Small intestine (tissue), 7 donors: ENCODE measurements around the gene MBOAT1. TPM values are rescaled to one million over a fixed set of nuclear protein-coding genes. Genes with fewer than 3 reads are reported as not detected.

Experiments used
- DNase-seq, 2 donors: peaks; one replicate each; pipeline versions ENCODE4 v3.0.0 to v3.0.0-alpha.2; 2013
- FAIRE-seq: peaks from 2 replicates; lab custom pipeline; 2012; peaks lifted over from hg19 to GRCh38; lab: Jason Lieb, UNC
- H3K27ac ChIP-seq, 3 donors: one replicate each; pipeline ENCODE4 v1.5.1; 2013; ENCODE audit warnings: low read length in 2 of 3, mild to moderate bottlenecking in 2 of 3, control low read depth in 1 of 3, inconsistent platforms in 1 of 3, low read depth in 1 of 3, moderate library complexity in 1 of 3
- H3K27me3 ChIP-seq, 3 donors: one replicate each; pipeline ENCODE4 v1.6.1; 2013; ENCODE audit warnings: low read length in 3 of 3, inconsistent platforms in 1 of 3; ENCODE audit not compliant: control insufficient read depth in 3 of 3, insufficient read depth in 3 of 3
- H3K36me3 ChIP-seq, 3 donors: one replicate each; pipeline ENCODE4 v1.6.1; 2013; ENCODE audit warnings: low read length in 3 of 3, inconsistent platforms in 1 of 3, low read depth in 1 of 3, mild to moderate bottlenecking in 1 of 3, moderate library complexity in 1 of 3; ENCODE audit not compliant: control insufficient read depth in 3 of 3, insufficient read depth in 2 of 3
- H3K4me1 ChIP-seq, 3 donors: one replicate each; pipeline ENCODE4 v1.6.1; 2013; ENCODE audit warnings: low read length in 2 of 3, inconsistent platforms in 1 of 3, low read depth in 1 of 3, mild to moderate bottlenecking in 1 of 3, moderate library complexity in 1 of 3; ENCODE audit not compliant: control insufficient read depth in 3 of 3, insufficient read depth in 2 of 3
- H3K4me3 ChIP-seq, 3 donors: one replicate each; pipeline ENCODE4 v1.5.1; 2013; ENCODE audit warnings: low read length in 3 of 3, control low read depth in 1 of 3, inconsistent platforms in 1 of 3, low read depth in 1 of 3, mild to moderate bottlenecking in 1 of 3, moderate library complexity in 1 of 3
- H3K9me3 ChIP-seq, 2 donors: one replicate each; pipeline ENCODE4 v1.6.1; 2013; ENCODE audit warnings: low read depth in 1 of 2, low read length in 1 of 2; ENCODE audit not compliant: control insufficient read depth in 2 of 2, insufficient read depth in 1 of 2
- WGBS, 3 donors: extraction: QIAGEN DNeasy Blood & Tissue Kit; methylation state at CpG; one replicate each; pipeline ENCODE4 v1.1.7; 2013; 5-methylcytosine and 5-hydroxymethylcytosine counted together
- polyA plus RNA-seq, 4 donors: library from polyadenylated mRNA; stranded (reverse) in 3 of 4; unstranded in 1 of 4; fragments of 200-250 nt in 3 of 4; fragments of 120-200 nt in 1 of 4; gene quantifications; one replicate each; pipeline versions ENCODE4 v1.2.1 to v1.2.3, GENCODE V29; 2013
- donor health status: healthy with polysubstance abuse.
- donor health status: control.
- donor health status: control.
- donor health status: Bipolar disorder and iron deficiency.
- donor health status: healthy.

MBOAT1 gene
- polyA plus RNA-seq, 4 donors, result 1.1 to 31.1 (median 6.9) TPM

DNA sequence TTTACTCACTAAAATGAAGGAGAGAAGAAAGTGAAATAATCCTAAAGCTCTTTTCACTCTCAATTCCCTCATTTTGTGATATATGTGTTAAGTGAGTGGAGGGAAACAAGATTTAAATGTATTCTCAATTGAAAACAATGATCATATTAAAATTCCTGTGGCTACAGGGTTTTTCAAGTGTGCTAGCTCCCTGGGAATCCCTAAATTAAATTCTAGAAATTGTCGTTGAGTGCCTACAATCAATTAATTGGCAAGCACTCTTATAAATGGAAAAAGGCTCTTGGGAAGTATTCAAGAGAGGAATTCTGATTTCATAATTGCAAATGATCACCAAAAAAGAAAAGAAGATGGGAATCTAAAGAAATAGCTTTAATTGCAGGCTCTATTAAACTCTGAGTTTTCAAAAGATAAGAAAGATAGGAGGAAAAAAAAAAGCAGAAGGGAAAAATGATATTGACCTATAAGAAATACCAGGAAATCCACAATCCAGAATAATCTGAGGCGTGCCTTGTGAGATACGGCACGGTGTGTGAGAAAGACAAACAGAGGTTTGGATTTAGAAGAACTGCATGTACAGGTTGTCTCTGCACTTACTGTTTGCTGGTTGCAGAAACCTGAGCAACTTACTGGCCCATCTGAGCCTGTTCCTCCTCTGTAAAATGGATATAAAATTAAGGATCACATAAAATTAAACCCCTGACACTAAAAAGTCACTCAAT is 18.3 kb upstream of the MBOAT1 start:
- Histone ChIP-seq H3K36me3 (no peaks in the 10 kb centered on the region), H3K27ac (no peak overlapping the region), H3K27me3 (no peaks in the 10 kb centered on the region), H3K9me3 (no peaks in the 10 kb centered on the region), H3K4me1 (no peaks in the 10 kb centered on the region), H3K4me3 (no peak overlapping the region)
- FAIRE-seq (no peak), DNase-seq (no peak)
- WGBS, 3 donors, result 23 to 71% (median 50%) methylated on average over 4 of the region's 4 CpGs

DNA sequence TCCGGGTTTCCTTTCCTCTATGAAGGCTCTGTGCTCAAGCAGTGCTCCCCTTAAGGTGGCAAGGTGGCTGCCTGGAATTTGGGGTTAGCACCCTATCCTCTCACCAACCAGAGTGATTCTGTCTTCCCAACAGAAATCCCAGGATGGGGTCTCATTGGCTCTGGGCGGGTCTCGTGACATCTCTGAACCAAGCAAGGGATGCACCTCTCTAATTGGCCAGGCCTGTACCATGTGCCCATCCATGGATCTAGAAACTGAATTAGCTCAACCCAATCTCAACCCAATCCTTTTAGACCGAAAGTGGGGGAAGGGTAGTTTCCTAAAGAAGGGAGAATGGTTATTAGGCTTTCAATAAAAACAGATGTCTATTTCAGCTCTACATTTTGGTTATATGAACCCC is 17.6 kb upstream of the MBOAT1 start:
- H3K27me3 ChIP-seq, result no peaks in the 10 kb centered on the region
- no peak overlapping the region for H3K27ac ChIP-seq
- FAIRE-seq, result no peak
- no peaks in the 10 kb centered on the region for H3K9me3 ChIP-seq
- no peak overlapping the region for H3K4me3 ChIP-seq
- no peaks in the 10 kb centered on the region for H3K4me1 ChIP-seq
- WGBS, 3 donors, result 94 to 97% (median 95%) methylated on average over 4 of the region's 4 CpGs
- no peaks in the 10 kb centered on the region for H3K36me3 ChIP-seq
- no peak for DNase-seq

DNA sequence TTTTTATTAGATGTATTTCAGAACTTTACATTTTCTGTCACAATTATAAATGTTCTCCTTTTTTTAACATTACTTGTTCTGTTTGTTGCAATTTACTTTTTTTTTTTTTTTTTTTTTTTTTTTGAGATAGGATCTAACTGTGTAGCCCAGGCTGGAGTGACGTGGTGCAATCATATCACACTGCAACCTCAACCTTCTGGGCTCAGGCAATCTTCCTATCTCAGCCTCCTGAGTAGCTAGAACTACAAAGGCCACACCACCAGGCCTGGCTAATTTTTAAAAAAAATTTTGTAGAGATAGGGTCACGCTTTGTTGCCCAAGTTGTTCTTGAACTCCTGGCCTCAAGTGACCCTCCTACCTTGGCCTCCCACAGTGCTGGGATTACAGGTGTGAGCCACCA is 15.1 kb upstream of the MBOAT1 start:
- Histone ChIP-seq H3K9me3 (no peaks in the 10 kb centered on the region), H3K4me1 (no peaks in the 10 kb centered on the region), H3K36me3 (no peaks in the 10 kb centered on the region), H3K4me3 (no peak overlapping the region), H3K27me3 (no peaks in the 10 kb centered on the region), H3K27ac (no peak overlapping the region)
- FAIRE-seq, result no peak
- DNase-seq, result no peak
- WGBS, 3 donors, result 81 to 90% (median 89%) methylated on average over 2 of the region's 2 CpGs

DNA sequence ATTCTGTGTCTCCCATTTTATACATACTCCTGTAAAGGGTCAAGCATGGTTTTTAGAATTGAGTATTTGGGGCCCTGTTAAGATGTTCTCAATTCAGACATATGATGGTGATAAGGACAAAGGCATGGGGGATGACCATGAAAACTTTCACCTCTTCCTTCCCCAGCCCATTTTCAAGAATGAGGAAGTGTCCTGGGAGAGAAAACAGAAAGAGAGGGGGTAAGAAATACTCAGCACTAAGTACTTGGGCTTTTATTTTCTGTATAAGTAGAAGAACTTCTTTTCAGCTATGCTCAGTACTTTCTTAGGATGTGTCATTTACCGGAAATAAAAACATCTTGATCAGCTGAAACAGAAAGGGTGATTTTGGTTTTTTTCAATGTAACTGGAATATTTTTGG is 10.9 kb upstream of the MBOAT1 start:
- no peak overlapping the region for H3K4me3 ChIP-seq
- H3K27me3 ChIP-seq, result no peaks in the 10 kb centered on the region
- FAIRE-seq (no peak), DNase-seq (no peak)
- peaks cover 0 to 11% (median 0%) of the 10 kb centered on the region in 3 donors for H3K4me1 ChIP-seq
- H3K9me3 ChIP-seq, result no peaks in the 10 kb centered on the region
- H3K27ac ChIP-seq, result no peak overlapping the region
- WGBS, 3 donors, result 91 to 98% (median 93%) methylated on average over 1 of the region's 1 CpG
- H3K36me3 ChIP-seq, result no peaks in the 10 kb centered on the region

DNA sequence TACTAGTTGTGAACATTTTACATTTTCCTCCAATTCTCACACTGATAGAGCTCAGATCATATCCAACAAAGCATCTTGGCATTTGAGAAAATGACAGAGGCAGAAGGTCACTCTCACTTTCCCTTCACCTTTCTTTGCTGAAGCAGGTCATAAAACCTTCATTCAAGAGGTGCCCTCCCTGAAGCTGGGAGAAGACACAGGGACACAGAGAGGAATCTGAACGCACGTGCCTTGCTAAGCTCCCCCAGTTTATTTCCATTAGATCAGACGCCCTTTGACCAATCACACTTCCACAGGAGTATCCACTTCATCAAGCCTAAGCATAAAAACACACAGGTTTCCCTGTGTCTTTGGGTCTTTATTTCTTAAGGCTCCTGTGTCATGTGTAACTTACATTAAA is 9.2 kb upstream of the MBOAT1 start:
- peaks cover 0 to 19% (median 0%) of the 10 kb centered on the region in 3 donors for H3K4me1 ChIP-seq
- DNase-seq (peak; percentile 59 to 77), FAIRE-seq (no peak)
- H3K9me3 ChIP-seq, result no peaks in the 10 kb centered on the region
- no peaks in the 10 kb centered on the region for H3K36me3 ChIP-seq
- 20 to 53% (median 41%) methylated on average over 3 of the region's 3 CpGs for WGBS, 3 donors
- peak overlapping the region in 1 of 3 donors; percentile 51 for H3K27ac ChIP-seq
- no peak overlapping the region for H3K4me3 ChIP-seq
- no peaks in the 10 kb centered on the region for H3K27me3 ChIP-seq

DNA sequence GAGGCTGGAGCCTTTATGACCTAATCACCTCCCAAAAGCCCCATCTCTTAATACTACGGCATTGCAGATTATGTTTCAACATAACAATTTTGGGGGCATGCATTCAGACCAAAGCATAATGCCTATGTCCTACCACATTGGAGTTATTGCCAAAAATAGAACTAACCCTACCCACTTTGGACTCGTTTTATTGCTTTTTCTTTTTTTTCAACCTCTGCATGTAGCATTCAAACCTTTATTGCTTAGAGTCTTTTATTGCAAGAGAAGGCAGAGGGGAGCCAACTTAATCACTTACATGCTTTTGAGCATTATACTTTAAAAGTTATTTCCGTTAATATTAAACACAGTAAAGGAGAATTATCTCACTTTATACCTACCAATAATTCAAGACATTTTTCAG is 8.1 kb upstream of the MBOAT1 start:
- DNase-seq (no peak), FAIRE-seq (no peak)
- Histone ChIP-seq H3K4me3 (no peak overlapping the region), H3K36me3 (no peaks in the 10 kb centered on the region), H3K27me3 (no peaks in the 10 kb centered on the region), H3K9me3 (no peaks in the 10 kb centered on the region), H3K27ac (no peak overlapping the region), H3K4me1 (peaks cover 0 to 19% (median 0%) of the 10 kb centered on the region in 3 donors)
- 15 to 59% (median 37%) methylated on average over 3 of the region's 3 CpGs for WGBS, 3 donors

DNA sequence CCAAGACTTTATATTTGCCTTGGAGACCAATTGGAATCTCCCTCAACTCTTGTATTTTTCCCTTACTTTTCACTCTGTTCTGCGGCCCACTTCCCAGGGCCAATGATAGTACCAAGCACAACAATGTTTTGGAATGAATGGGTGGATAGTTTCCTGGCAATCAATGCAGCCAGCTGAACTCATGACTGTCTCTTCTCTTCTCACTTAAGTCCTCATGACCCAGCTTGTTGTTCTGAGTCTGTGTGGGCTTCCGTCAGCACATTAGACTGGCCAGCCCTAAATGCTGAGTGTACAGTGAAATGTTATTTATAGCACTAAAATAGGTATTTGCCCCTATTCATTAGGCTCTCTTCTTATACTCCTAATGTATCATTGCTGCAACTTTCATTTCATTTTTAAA is 5.6 kb upstream of the MBOAT1 start:
- no peaks in the 10 kb centered on the region for H3K9me3 ChIP-seq
- FAIRE-seq (no peak), DNase-seq (no peak)
- H3K27ac ChIP-seq, result peak overlapping the region in 1 of 3 donors; percentile 34
- H3K4me3 ChIP-seq, result no peak overlapping the region
- peaks cover 0 to 28% (median 4%) of the 10 kb centered on the region in 3 donors for H3K4me1 ChIP-seq
- 86 to 96% (median 93%) methylated on average over 2 of the region's 2 CpGs for WGBS, 3 donors
- H3K36me3 ChIP-seq, result no peaks in the 10 kb centered on the region
- H3K27me3 ChIP-seq, result no peaks in the 10 kb centered on the region

DNA sequence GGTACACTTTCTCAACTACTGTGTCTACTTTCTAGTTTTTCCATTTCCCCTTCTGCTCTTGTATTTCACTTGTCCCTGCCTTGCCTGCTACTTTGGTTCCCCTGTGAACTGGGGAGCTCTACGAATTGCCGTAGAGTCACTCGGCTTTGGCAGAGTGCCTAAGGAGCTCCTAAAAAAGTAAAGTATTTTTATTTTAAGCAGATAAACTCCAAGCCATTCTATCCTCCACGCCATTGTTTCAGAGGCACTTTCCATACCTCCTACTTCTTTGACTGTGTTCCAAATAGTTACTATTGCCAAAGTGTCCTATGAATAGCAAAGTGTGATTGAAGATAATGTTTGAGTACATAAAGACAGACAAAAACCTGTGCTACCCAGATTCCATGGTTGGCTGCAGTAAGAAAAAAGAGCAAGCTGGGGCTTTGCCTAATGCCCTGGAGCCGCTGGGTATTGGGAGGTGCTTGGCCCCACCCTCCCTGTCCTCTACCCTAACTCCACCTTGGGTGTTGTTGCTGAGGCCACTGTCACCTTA is 5.1 kb upstream of the MBOAT1 start:
- 49 to 60% (median 58%) methylated on average over 5 of the region's 5 CpGs for WGBS, 3 donors
- Histone ChIP-seq H3K9me3 (no peaks in the 10 kb centered on the region), H3K36me3 (no peaks in the 10 kb centered on the region), H3K4me1 (peaks cover 0 to 30% (median 4%) of the 10 kb centered on the region in 3 donors), H3K4me3 (no peak overlapping the region), H3K27ac (peak overlapping the region in 1 of 3 donors; percentile 34), H3K27me3 (no peaks in the 10 kb centered on the region)
- DNase-seq (no peak), FAIRE-seq (no peak)
